Activated B cell treated with CpG ODN at 0.5 μM for 24 hours (primary cell): ENCODE measurements around the gene RGMA. TPM values are rescaled to one million over a fixed set of nuclear protein-coding genes. Genes with fewer than 3 reads are reported as not detected.

Source experiments
- ATAC-seq: fragments of 200-7000 bp; cut with Tn5 transposase; one replicate; pipeline ENCODE4 v1.10.0; 2021; ENCODE audit warnings: low read depth, mild to moderate bottlenecking, moderate library complexity
- CTCF ChIA-PET: fragments of 350-600 bp; sonication (Branson Sonifier 250); formaldehyde crosslinking; loops from one replicate; lab custom pipeline; 2021; ENCODE audit warnings: antibody characterized with exemption; lab: Charles Lee
- POLR2A ChIA-PET: fragments of 350-600 bp; sonication (Branson Sonifier 250); formaldehyde crosslinking; loops from one replicate; lab custom pipeline; 2021; ENCODE audit warnings: antibody characterized with exemption; lab: Charles Lee
- DNase-seq: peaks from one replicate; pipeline ENCODE4 v3.0.0; 2022
- H3K27ac Mint-ChIP-seq: one replicate; pipeline ENCODE4 v1.8.0; 2020; ENCODE audit warnings: mixed read lengths
- H3K27me3 Mint-ChIP-seq: one replicate; pipeline ENCODE4 v1.8.0; 2021; ENCODE audit warnings: mixed read lengths
- H3K36me3 Mint-ChIP-seq: one replicate; pipeline ENCODE4 v1.8.0; 2021; ENCODE audit warnings: low read depth, mixed read lengths
- H3K4me1 Mint-ChIP-seq: one replicate; pipeline ENCODE4 v1.8.0; 2021; ENCODE audit warnings: mixed read lengths
- H3K4me3 Mint-ChIP-seq: one replicate; pipeline ENCODE4 v1.8.0; 2020; ENCODE audit warnings: mild to moderate bottlenecking, mixed read lengths
- H3K9me3 Mint-ChIP-seq: one replicate; pipeline ENCODE4 v1.8.0; 2020; ENCODE audit warnings: mixed read lengths
- intact Hi-C: fragments of 100-400 bp; cut with micrococcal nuclease; formaldehyde crosslinking; loops from one replicate; pipeline ENCODE4 v1.15.1; 2024
- total RNA-seq: library from RNA; stranded (reverse); gene quantifications from 2 replicates; pipeline ENCODE4 v1.2.3, GENCODE V29; 2022
- TF ChIP-seq, protein P1 (sequence below): fragments of 200-600 bp; IDR thresholded peaks from one replicate; pipeline ENCODE4 v1.8.0; 2022; ENCODE audit warnings: antibody characterized with exemption, mild to moderate bottlenecking

Gene RGMA
- total RNA-seq, 1 donor from 2014 or later: not detected

- Mint-ChIP-seq H3K9me3 (peaks cover 8% of the 10 kb centered on the region), H3K36me3 (no peaks in the 10 kb centered on the region), H3K27me3 (peaks cover 20% of the 10 kb centered on the region), H3K4me1 (peaks cover 6% of the 10 kb centered on the region), H3K4me3 (no peak overlapping the region), H3K27ac (no peak overlapping the region)
- TF ChIP-seq, protein P1, sequence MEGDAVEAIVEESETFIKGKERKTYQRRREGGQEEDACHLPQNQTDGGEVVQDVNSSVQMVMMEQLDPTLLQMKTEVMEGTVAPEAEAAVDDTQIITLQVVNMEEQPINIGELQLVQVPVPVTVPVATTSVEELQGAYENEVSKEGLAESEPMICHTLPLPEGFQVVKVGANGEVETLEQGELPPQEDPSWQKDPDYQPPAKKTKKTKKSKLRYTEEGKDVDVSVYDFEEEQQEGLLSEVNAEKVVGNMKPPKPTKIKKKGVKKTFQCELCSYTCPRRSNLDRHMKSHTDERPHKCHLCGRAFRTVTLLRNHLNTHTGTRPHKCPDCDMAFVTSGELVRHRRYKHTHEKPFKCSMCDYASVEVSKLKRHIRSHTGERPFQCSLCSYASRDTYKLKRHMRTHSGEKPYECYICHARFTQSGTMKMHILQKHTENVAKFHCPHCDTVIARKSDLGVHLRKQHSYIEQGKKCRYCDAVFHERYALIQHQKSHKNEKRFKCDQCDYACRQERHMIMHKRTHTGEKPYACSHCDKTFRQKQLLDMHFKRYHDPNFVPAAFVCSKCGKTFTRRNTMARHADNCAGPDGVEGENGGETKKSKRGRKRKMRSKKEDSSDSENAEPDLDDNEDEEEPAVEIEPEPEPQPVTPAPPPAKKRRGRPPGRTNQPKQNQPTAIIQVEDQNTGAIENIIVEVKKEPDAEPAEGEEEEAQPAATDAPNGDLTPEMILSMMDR: no peak
- ChIA-PET CTCF (no interaction called here), POLR2A (no interaction called here)
- ATAC-seq (no peak), DNase-seq (no peak)
- intact Hi-C loops: no loop called here
Observed at GRCh38 chr15:93048426-93048721, 40.6 kb downstream of the RGMA start.

GRCh38 chr15:93047621-93048425 is 41.2 kb downstream of the RGMA start:
- Mint-ChIP-seq H3K4me3 (no peak overlapping the region), H3K27me3 (peaks cover 18% of the 10 kb centered on the region), H3K4me1 (peaks cover 6% of the 10 kb centered on the region), H3K9me3 (peaks cover 8% of the 10 kb centered on the region), H3K27ac (no peak overlapping the region), H3K36me3 (no peaks in the 10 kb centered on the region)
- ATAC-seq: peak; percentile 28
- ChIA-PET CTCF (no interaction called here), POLR2A (no interaction called here)
- DNase-seq: no peak
- TF ChIP-seq, protein P1: no peak
- intact Hi-C loops: no loop called here

GRCh38 chr15:93046721-93047120 is 42.3 kb downstream of the RGMA start:
- Mint-ChIP-seq H3K27ac (no peak overlapping the region), H3K36me3 (no peaks in the 10 kb centered on the region), H3K9me3 (peaks cover 8% of the 10 kb centered on the region), H3K4me3 (no peak overlapping the region), H3K27me3 (peaks cover 18% of the 10 kb centered on the region), H3K4me1 (peaks cover 6% of the 10 kb centered on the region)
- no peak for DNase-seq
- no peak for ATAC-seq
- POLR2A ChIA-PET: no interaction called here
- intact Hi-C loops: no loop called here
- TF ChIP-seq, protein P1: no peak
- CTCF ChIA-PET: no interaction called here

DNA sequence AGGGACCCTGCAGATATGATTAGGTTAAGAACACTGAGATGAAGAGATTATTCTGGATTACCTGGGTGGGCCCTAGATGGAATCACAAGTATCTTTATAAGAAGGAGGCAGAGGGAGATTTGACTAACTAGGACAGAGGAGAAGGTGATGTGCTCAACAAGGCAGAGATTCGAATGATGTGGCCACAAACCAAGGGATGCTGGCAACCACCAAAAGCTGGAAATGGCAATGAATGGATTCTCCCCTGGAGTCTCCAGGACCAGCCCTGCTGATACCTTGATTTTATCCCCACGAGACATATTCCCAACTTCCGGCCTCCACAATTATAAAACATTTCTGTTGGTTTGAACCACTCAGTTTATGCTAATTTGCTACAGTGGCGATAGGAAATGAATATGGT is 42.9 kb downstream of the RGMA start:
- no peak for ATAC-seq
- POLR2A ChIA-PET: no interaction called here
- H3K36me3 Mint-ChIP-seq: no peaks in the 10 kb centered on the region
- H3K4me3 Mint-ChIP-seq: no peak overlapping the region
- peaks cover 8% of the 10 kb centered on the region for H3K9me3 Mint-ChIP-seq
- H3K4me1 Mint-ChIP-seq: peaks cover 6% of the 10 kb centered on the region
- TF ChIP-seq, protein P1: no peak
- CTCF ChIA-PET: no interaction called here
- no peak for DNase-seq
- H3K27ac Mint-ChIP-seq: no peak overlapping the region
- intact Hi-C loops: no loop called here
- H3K27me3 Mint-ChIP-seq: peaks cover 18% of the 10 kb centered on the region

DNA sequence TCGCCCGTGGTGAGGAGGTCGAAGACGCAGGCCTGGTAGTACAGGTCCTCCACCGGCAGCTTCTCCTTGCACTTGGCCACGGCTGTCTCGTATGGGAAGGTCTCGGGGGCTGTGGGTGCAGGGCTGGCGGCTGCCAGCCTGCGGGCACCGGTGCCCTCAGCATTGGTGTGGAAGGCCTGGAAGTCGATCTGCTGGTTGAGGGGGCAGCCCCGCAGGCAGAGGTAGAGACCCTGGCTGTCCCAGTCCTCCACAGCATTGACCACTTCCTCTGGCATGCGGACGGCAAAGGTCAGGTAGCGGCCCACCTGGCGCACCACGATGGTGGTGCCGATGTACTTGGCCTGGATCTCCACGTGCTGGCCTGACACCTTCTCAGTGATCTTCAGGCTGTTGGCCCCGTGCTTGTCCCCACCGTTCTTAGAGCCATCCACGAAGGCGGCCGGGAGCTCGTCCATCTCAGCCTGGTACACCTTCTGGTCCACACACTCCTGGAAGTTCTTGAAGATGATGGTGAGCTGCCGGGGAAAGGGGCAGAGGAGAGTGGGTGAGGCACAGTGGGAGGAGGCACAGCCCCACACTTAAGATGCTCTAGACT is 43.7 kb downstream of the RGMA start:
- TF ChIP-seq, protein P1: no peak
- intact Hi-C loops: no loop called here
- peaks cover 8% of the 10 kb centered on the region for H3K9me3 Mint-ChIP-seq
- DNase-seq (no peak), ATAC-seq (no peak)
- H3K27me3 Mint-ChIP-seq: peaks cover 18% of the 10 kb centered on the region
- no peaks in the 10 kb centered on the region for H3K36me3 Mint-ChIP-seq
- ChIA-PET POLR2A (no interaction called here), CTCF (no interaction called here)
- H3K27ac Mint-ChIP-seq: no peak overlapping the region
- no peak overlapping the region for H3K4me3 Mint-ChIP-seq
- peaks cover 6% of the 10 kb centered on the region for H3K4me1 Mint-ChIP-seq
